IgD-negative memory B cell (primary cell): Measurements from ENCODE around the gene IDS. TPM values are rescaled to one million over a fixed set of nuclear protein-coding genes. Genes with fewer than 3 reads are reported as not detected.

ENCODE experiments used
- H3K27ac Mint-ChIP-seq, 3 donors: one replicate each; pipeline ENCODE4 v1.8.0; 2020 to 2022; ENCODE audit warnings: mild to moderate bottlenecking in 3 of 3, mixed read lengths in 3 of 3, moderate library complexity in 1 of 3
- H3K27me3 Mint-ChIP-seq: one replicate; pipeline ENCODE4 v1.8.0; 2021; ENCODE audit warnings: mixed read lengths
- H3K36me3 Mint-ChIP-seq: one replicate; pipeline ENCODE4 v1.8.0; 2020; ENCODE audit warnings: mild to moderate bottlenecking, mixed read lengths
- H3K4me1 Mint-ChIP-seq, 3 donors: one replicate each; pipeline ENCODE4 v1.8.0; 2020 to 2022; ENCODE audit warnings: mixed read lengths in 3 of 3, mild to moderate bottlenecking in 1 of 3
- H3K4me3 Mint-ChIP-seq, 4 donors: one replicate each; pipeline ENCODE4 v1.8.0; 2020 to 2022; ENCODE audit warnings: mild to moderate bottlenecking in 4 of 4, mixed read lengths in 4 of 4, moderate library complexity in 3 of 4
- H3K9me3 Mint-ChIP-seq, 3 donors: one replicate each; pipeline ENCODE4 v1.8.0; 2020 to 2021; ENCODE audit warnings: mixed read lengths in 3 of 3, mild to moderate bottlenecking in 1 of 3
- polyA plus RNA-seq: library from polyadenylated mRNA; unstranded; fragments of 300-500 nt; fragmentation: Illumina TruSeq; gene quantifications from one replicate; pipeline ENCODE4 v1.2.3, GENCODE V29; 2021

Gene IDS
- polyA plus RNA-seq, 1 donor from 2014 or later: 114 TPM

GRCh38 chrX:149470955-149471354 lies 34.2 kb downstream of the IDS start:
- H3K27me3 Mint-ChIP-seq: peaks cover 2% of the 10 kb centered on the region
- H3K27ac Mint-ChIP-seq: no peak overlapping the region
- H3K4me1 Mint-ChIP-seq: peaks cover 0 to 3% (median 0%) of the 10 kb centered on the region in 3 donors
- H3K36me3 Mint-ChIP-seq: no peaks in the 10 kb centered on the region
- no peaks in the 10 kb centered on the region for H3K9me3 Mint-ChIP-seq
- no peak overlapping the region for H3K4me3 Mint-ChIP-seq

GRCh38 chrX:149469406-149469805 lies 35.7 kb downstream of the IDS start:
- Mint-ChIP-seq H3K36me3 (no peaks in the 10 kb centered on the region), H3K4me1 (peaks cover 0 to 3% (median 0%) of the 10 kb centered on the region in 3 donors), H3K27ac (no peak overlapping the region), H3K27me3 (peaks cover 1% of the 10 kb centered on the region), H3K4me3 (no peak overlapping the region), H3K9me3 (peaks cover 0 to 2% (median 0%) of the 10 kb centered on the region in 3 donors)

- H3K4me1 Mint-ChIP-seq: peaks cover 0 to 3% (median 0%) of the 10 kb centered on the region in 3 donors
- no peaks in the 10 kb centered on the region for H3K27me3 Mint-ChIP-seq
- no peaks in the 10 kb centered on the region for H3K36me3 Mint-ChIP-seq
- H3K27ac Mint-ChIP-seq: no peak overlapping the region
- H3K9me3 Mint-ChIP-seq: peaks cover 0 to 2% (median 0%) of the 10 kb centered on the region in 3 donors
- H3K4me3 Mint-ChIP-seq: no peak overlapping the region
Observed at GRCh38 chrX:149467920-149468319, 37.2 kb downstream of the IDS start.

DNA sequence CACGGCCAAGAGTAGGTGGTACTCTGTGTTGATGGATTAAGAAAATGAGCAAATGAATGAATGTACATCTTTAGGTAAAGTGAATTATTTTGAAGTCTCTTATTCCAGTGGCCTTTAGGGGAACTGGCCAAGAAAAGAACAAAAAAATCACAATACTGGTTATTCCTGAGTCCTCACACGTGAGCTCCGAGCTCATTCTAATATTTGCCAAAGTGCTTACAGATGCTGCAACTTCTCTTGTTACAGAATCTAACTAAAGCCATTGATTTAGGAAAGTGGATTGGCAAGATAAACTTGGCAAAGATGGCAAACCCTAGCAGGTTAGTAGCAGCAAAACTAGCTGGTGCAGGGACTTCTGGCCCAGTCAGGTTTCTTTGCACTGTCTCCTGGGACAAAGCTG lies 37.6 kb downstream of the IDS start:
- Mint-ChIP-seq H3K4me1 (peaks cover 0 to 3% (median 0%) of the 10 kb centered on the region in 3 donors), H3K27ac (no peak overlapping the region), H3K9me3 (peaks cover 0 to 2% (median 0%) of the 10 kb centered on the region in 3 donors), H3K36me3 (no peaks in the 10 kb centered on the region), H3K27me3 (no peaks in the 10 kb centered on the region), H3K4me3 (no peak overlapping the region)

DNA sequence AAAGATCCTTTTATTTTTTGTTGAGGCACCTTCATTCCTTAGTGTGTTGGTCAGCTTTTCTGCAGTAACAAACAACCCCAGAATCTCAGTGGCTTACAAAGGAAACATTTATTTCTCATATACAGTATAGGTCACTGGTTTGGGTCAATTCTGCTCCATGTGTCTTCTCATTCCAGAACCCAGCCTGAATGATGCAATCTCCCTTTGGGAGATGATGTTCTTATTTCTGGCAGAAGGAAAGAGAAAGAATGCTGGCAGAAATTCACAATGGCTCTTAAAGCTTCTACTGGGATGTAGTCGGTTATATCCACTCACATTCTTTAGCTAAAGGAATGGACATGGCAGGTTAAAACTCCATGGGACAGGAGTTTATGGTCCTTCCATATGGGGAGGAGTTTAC lies 42.3 kb downstream of the IDS start:
- no peaks in the 10 kb centered on the region for H3K27me3 Mint-ChIP-seq
- H3K4me1 Mint-ChIP-seq: no peaks in the 10 kb centered on the region
- H3K27ac Mint-ChIP-seq: no peak overlapping the region

DNA sequence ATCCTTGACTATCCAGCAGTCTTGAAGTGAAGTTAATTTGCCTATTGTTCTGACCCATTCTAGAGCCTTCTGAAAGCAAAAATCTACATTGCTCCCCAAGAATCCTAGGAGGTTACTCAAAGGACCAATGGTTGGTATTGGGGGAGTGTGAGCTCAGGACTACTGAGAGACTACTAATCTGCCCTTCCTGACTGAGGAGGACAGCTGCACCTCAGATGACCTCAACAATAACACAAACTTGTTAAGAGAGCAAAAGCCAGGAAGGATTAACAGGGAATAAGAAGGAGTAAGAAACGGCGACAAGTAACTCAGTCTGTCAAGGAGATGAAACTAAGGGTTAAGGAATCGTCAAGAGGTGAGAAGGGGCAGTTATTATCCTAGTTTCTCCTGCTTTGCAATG lies 43.4 kb downstream of the IDS start:
- no peaks in the 10 kb centered on the region for H3K27me3 Mint-ChIP-seq
- H3K4me3 Mint-ChIP-seq: no peak overlapping the region
- no peaks in the 10 kb centered on the region for H3K36me3 Mint-ChIP-seq
- H3K9me3 Mint-ChIP-seq: peaks cover 0 to 2% (median 0%) of the 10 kb centered on the region in 3 donors
- no peaks in the 10 kb centered on the region for H3K4me1 Mint-ChIP-seq
- no peak overlapping the region for H3K27ac Mint-ChIP-seq

More for the DNA sequence above, 42.3 kb downstream of the IDS start:
- Mint-ChIP-seq H3K36me3 (no peaks in the 10 kb centered on the region), H3K4me3 (no peak overlapping the region), H3K9me3 (peaks cover 0 to 2% (median 0%) of the 10 kb centered on the region in 3 donors)

- H3K4me3 Mint-ChIP-seq: no peak overlapping the region
- H3K27me3 Mint-ChIP-seq: no peaks in the 10 kb centered on the region
- no peaks in the 10 kb centered on the region for H3K36me3 Mint-ChIP-seq
- H3K27ac Mint-ChIP-seq: no peak overlapping the region
- H3K4me1 Mint-ChIP-seq: no peaks in the 10 kb centered on the region
- no peaks in the 10 kb centered on the region for H3K9me3 Mint-ChIP-seq
Observed at GRCh38 chrX:149458586-149458985, 46.5 kb downstream of the IDS start.

GRCh38 chrX:149456476-149457245 lies 48.4 kb downstream of the IDS start:
- no peak overlapping the region for H3K4me3 Mint-ChIP-seq
- H3K9me3 Mint-ChIP-seq: no peaks in the 10 kb centered on the region
- H3K4me1 Mint-ChIP-seq: no peaks in the 10 kb centered on the region
- H3K27ac Mint-ChIP-seq: no peak overlapping the region
- H3K36me3 Mint-ChIP-seq: no peaks in the 10 kb centered on the region
- no peaks in the 10 kb centered on the region for H3K27me3 Mint-ChIP-seq

GRCh38 chrX:149455934-149456333 lies 49.2 kb downstream of the IDS start:
- Mint-ChIP-seq H3K4me3 (no peak overlapping the region), H3K27ac (no peak overlapping the region), H3K36me3 (no peaks in the 10 kb centered on the region), H3K4me1 (no peaks in the 10 kb centered on the region), H3K9me3 (no peaks in the 10 kb centered on the region), H3K27me3 (no peaks in the 10 kb centered on the region)

- H3K27me3 Mint-ChIP-seq: peaks cover 3% of the 10 kb centered on the region
- no peaks in the 10 kb centered on the region for H3K4me1 Mint-ChIP-seq
- H3K9me3 Mint-ChIP-seq: peaks cover 0 to 11% (median 6%) of the 10 kb centered on the region in 3 donors
- H3K36me3 Mint-ChIP-seq: no peaks in the 10 kb centered on the region
- H3K4me3 Mint-ChIP-seq: no peak overlapping the region
- no peak overlapping the region for H3K27ac Mint-ChIP-seq
Observed at GRCh38 chrX:149453906-149454822, 50.9 kb downstream of the IDS start.

DNA sequence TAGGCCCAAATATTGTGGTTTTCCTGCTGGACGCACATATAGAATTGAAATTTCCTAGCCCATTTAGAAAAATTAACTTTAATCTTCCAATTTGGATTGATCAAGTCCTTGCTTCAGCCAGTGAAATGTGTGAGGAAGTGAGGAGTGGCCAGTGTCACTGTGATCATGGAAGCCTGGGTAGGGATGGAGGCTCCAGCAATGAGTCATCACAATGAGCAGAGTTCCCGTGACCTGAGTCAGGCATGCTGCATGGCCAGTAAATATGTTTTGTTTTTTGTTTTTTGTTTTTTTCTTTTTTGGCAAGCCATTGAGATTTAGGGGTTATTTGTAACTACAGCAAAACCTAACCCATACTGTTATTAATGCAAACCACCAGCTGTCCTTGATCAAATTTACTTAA lies 52.1 kb downstream of the IDS start:
- no peak overlapping the region for H3K27ac Mint-ChIP-seq
- H3K9me3 Mint-ChIP-seq: peaks cover 0 to 14% (median 11%) of the 10 kb centered on the region in 3 donors
- no peaks in the 10 kb centered on the region for H3K36me3 Mint-ChIP-seq
- H3K4me1 Mint-ChIP-seq: no peaks in the 10 kb centered on the region
- peaks cover 3% of the 10 kb centered on the region for H3K27me3 Mint-ChIP-seq
- no peak overlapping the region for H3K4me3 Mint-ChIP-seq

- no peak overlapping the region for H3K27ac Mint-ChIP-seq
- peaks cover 1% of the 10 kb centered on the region for H3K27me3 Mint-ChIP-seq
- H3K9me3 Mint-ChIP-seq: peaks cover 0 to 3% (median 0%) of the 10 kb centered on the region in 3 donors
- no peaks in the 10 kb centered on the region for H3K36me3 Mint-ChIP-seq
- no peaks in the 10 kb centered on the region for H3K4me1 Mint-ChIP-seq
- no peak overlapping the region for H3K4me3 Mint-ChIP-seq
Observed at GRCh38 chrX:149433451-149433850, 71.7 kb downstream of the IDS start.

DNA sequence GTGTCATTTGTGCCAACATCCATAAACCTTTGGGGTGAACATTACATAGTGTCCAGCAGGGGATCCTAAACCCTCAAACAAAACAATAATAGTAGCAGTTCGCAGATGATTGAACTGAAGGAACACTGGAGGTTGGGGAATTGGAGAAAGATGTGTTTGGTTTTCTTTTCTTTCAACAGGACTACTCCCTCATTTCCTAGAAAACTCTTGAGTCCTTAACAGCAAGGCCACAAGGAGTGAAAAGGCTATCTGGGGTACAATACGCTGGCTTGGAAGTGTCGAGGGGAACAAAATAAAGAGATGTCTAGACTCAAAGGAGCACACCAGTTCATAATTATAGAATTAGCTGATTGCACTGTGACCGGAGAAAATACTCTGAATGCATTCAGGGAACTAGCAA lies 72.1 kb downstream of the IDS start:
- Mint-ChIP-seq H3K4me3 (no peak overlapping the region), H3K4me1 (no peaks in the 10 kb centered on the region), H3K9me3 (peaks cover 0 to 3% (median 0%) of the 10 kb centered on the region in 3 donors), H3K27me3 (peaks cover 1% of the 10 kb centered on the region), H3K27ac (no peak overlapping the region), H3K36me3 (no peaks in the 10 kb centered on the region)
